ENCODE data around the gene EFCAB6.

Gene EFCAB6

DNA sequence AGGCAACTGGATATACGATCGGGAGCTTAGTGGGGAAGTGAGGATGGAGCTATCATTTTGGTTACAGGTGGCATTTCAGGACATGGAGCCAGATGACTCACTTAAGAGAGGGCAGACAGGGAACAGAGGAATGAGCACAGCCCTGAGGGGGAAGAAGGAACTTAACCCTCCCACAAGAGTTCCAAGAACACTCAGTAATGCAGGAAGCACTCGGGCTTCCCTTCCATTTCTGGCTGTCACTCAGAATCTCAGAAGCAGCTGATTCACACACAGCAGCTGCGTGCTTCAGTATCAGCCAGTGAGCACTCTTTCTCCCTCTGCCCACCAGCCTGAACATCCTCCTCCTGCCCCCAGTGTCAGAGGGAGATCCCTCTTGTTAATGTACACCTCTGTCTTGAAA lies 34.8 kb downstream of the EFCAB6 start:
- no peak overlapping the region for H3K4me3 ChIP-seq (ENCODE audit: low read depth, low read length)
- TF ChIP-seq, protein P1, sequence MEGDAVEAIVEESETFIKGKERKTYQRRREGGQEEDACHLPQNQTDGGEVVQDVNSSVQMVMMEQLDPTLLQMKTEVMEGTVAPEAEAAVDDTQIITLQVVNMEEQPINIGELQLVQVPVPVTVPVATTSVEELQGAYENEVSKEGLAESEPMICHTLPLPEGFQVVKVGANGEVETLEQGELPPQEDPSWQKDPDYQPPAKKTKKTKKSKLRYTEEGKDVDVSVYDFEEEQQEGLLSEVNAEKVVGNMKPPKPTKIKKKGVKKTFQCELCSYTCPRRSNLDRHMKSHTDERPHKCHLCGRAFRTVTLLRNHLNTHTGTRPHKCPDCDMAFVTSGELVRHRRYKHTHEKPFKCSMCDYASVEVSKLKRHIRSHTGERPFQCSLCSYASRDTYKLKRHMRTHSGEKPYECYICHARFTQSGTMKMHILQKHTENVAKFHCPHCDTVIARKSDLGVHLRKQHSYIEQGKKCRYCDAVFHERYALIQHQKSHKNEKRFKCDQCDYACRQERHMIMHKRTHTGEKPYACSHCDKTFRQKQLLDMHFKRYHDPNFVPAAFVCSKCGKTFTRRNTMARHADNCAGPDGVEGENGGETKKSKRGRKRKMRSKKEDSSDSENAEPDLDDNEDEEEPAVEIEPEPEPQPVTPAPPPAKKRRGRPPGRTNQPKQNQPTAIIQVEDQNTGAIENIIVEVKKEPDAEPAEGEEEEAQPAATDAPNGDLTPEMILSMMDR (IDR thresholded peaks at IDR 0.05; ENCODE audit: low read depth, low read length, missing control alignments) = no peak
- no peak for DNase-seq (ENCODE audit: low read depth)
- in situ Hi-C loops (cut with HindIII; ENCODE audit: low sequenced_read_pairs) = no loop called here

DNA sequence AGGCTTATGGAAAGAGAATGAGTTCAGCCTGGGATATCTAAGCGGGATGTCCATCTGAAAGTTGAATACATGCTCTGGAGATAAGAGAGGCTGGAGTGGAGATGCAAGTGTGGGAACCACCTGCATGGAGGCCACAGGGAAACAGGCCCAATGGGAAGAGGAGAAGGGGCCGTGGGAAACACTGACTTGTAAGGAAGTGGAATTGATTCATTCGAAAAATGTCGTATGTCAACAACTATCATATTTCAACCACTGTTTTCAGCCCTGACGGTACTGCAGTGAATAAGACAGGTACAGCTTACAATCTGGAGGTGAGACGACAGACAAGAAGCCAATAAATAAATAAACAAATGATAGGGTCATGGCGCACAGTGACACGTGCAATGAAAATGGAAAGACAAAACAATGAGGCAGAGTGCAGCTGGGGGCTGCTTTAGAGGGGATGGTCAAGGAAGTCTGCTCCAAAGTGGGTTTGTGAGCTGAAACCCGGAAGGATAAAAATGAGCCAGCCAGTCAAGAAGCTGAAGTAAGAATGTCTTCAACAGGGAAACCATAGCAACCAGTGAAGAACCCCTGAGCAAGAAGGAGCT lies 35.9 kb downstream of the EFCAB6 start:
- in situ Hi-C loops (cut with HindIII; ENCODE audit: low sequenced_read_pairs) = no loop called here
- TF ChIP-seq, protein P1 (IDR thresholded peaks at IDR 0.05; ENCODE audit: low read depth, low read length, missing control alignments) = no peak
- H3K4me3 ChIP-seq (ENCODE audit: low read depth, low read length) = no peak overlapping the region
- DNase-seq (ENCODE audit: low read depth) = no peak

DNA sequence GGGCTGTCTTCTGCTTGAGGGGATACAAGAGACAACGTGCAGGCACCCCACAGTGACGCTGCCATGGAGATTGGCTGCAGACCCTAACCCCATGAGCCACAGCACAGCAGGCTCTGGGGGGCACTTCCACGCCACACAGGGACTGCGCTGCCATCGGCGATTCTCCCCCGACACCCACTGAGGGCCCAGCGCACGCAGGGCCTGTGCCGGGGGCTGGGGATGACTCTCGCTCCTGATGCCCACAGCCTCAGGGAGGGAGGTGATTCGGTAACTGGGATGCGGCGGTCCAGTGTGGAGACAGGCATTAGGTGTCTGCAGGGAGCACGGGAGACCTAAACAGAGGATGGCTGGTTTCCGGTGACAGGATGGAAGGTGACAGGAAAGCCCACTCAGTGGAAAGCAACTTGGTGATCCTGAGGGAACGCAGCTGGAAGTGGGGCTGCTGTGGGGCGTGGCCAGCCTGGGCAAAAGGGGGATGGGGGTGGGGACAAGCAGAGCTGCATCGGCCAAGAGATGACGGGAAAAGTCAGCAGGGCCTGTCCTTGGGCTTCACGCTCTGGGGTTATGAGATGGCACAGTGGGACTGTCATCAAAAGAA lies 37.7 kb downstream of the EFCAB6 start:
- TF ChIP-seq, protein P1 (IDR thresholded peaks at IDR 0.05; ENCODE audit: low read depth, low read length, missing control alignments) = no peak
- in situ Hi-C loops (cut with HindIII; ENCODE audit: low sequenced_read_pairs) = no loop called here
- no peak for DNase-seq (ENCODE audit: low read depth)
- H3K4me3 ChIP-seq (ENCODE audit: low read depth, low read length) = no peak overlapping the region

DNA sequence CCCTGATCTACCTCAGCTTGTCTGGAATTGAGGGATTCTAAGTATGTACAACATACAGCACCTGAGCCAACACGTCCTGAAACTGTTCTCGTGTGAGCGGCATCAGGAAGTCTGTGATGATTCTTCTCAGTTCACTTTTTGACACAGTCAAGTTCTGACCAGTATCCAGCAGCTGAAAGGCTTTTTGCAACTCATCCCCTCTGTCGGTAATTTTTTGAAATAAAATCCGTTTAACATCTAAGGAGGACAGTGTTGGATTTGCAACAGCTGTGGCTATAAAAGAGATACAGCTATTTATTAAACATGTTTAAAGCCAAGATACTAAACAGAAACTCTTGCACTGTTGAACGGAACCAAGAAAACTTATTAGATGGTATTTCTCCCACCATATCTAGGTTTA lies 39.3 kb downstream of the EFCAB6 start:
- in situ Hi-C loops (cut with HindIII; ENCODE audit: low sequenced_read_pairs) = no loop called here
- no peak overlapping the region for H3K4me3 ChIP-seq (ENCODE audit: low read depth, low read length)
- no peak for DNase-seq (ENCODE audit: low read depth)
- TF ChIP-seq, protein P1 (IDR thresholded peaks at IDR 0.05; ENCODE audit: low read depth, low read length, missing control alignments) = no peak

DNA sequence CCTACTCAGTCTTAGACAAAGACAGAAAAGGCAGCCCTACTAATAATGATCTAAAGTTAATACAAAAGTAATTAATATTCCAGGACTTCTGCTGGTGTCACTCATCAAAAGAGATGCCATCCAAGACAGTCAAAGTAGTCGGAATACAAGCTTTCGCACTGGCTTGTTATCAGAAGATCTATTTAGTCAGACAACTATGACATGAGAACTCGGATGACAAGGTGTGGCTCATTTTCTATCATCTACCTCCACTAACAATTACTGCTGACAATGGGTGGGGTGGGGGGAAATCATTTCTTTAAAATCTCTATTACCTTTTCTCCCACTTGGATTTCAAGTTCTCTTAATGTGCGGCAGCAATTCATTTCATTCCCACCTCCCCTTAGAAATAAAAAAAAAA lies 56.7 kb downstream of the EFCAB6 start:
- DNase-seq (ENCODE audit: low read depth) = no peak
- no peak overlapping the region for H3K4me3 ChIP-seq (ENCODE audit: low read depth, low read length)
- TF ChIP-seq, protein P1 (IDR thresholded peaks at IDR 0.05; ENCODE audit: low read depth, low read length, missing control alignments) = no peak
- in situ Hi-C loops (cut with HindIII; ENCODE audit: low sequenced_read_pairs) = no loop called here

DNA sequence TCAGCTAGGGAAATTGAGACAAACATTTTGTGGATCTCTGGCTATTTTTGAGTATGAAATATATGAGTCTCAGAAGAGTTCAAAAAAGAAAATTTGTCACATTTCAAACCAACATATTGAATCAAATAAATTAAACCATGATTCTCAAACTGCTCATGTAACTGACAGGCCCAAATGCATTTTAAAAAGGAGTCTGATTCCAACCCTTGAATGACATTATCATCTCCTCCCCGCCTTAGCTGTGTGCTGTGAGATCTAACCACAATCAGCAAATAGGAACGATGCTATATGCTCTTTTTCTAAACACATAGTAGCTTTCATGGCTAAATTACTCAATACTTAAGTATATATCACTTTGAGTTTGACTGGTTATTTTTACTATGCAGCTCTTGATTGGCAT lies 57.1 kb downstream of the EFCAB6 start:
- H3K4me3 ChIP-seq (ENCODE audit: low read depth, low read length) = no peak overlapping the region
- no peak for DNase-seq (ENCODE audit: low read depth)
- in situ Hi-C loops (cut with HindIII; ENCODE audit: low sequenced_read_pairs) = no loop called here
- TF ChIP-seq, protein P1 (IDR thresholded peaks at IDR 0.05; ENCODE audit: low read depth, low read length, missing control alignments) = no peak

Measured in astrocyte of the cerebellum (primary cell).